Measurements from ENCODE around the gene PLD2.

DNA sequence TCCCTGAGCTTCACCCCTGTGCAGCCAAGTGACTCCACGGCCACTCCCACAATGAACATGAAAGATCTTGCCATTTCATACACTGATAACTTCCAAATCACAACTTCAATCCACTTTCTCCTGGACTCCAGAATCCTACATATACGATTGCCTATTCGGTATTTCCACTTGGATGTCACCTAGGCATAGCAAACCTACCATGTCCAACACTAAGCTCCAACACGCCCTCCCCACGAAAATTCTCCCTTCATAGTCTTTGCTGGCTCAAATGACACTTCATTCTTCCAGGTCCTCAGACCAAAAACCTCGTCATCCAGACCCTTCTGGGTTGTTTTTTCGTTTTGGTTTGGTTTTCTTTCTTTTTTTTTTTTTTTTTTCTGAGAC is 16.3 kb upstream of the PLD2 start:
- TF ChIP-seq, protein P1, sequence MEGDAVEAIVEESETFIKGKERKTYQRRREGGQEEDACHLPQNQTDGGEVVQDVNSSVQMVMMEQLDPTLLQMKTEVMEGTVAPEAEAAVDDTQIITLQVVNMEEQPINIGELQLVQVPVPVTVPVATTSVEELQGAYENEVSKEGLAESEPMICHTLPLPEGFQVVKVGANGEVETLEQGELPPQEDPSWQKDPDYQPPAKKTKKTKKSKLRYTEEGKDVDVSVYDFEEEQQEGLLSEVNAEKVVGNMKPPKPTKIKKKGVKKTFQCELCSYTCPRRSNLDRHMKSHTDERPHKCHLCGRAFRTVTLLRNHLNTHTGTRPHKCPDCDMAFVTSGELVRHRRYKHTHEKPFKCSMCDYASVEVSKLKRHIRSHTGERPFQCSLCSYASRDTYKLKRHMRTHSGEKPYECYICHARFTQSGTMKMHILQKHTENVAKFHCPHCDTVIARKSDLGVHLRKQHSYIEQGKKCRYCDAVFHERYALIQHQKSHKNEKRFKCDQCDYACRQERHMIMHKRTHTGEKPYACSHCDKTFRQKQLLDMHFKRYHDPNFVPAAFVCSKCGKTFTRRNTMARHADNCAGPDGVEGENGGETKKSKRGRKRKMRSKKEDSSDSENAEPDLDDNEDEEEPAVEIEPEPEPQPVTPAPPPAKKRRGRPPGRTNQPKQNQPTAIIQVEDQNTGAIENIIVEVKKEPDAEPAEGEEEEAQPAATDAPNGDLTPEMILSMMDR (IDR thresholded peaks at IDR 0.05), result no peak
- TF ChIP-seq POLR2AphosphoS5 (IDR thresholded peaks at IDR 0.05), result no peak
- no peak for TF ChIP-seq EP300 (IDR thresholded peaks at IDR 0.05)

Measured in gastroesophageal sphincter (tissue), 3 donors.